ENCODE data around the gene MYOM1. TPM values are rescaled to one million over a fixed set of nuclear protein-coding genes. Genes with fewer than 3 reads are reported as not detected.
"Not testable (repeated sequence)": the region's sequence is repeated elsewhere in the genome, so short reads cannot be mapped to it uniquely, and the experiment has no call there.

MYOM1 gene
- total RNA-seq, 1 donor from 2014 or later = 19.9 TPM

GRCh38 chr18:3055816-3056215 is 164.0 kb downstream of the MYOM1 start:
- intact Hi-C loops (cut with DNase I) = no loop called here
- no peak for ATAC-seq
- no peak for DNase-seq (ENCODE audit: low spot score)

- intact Hi-C loops (cut with DNase I) = no loop called here
- ATAC-seq (no peak), DNase-seq (ENCODE audit: low spot score) (no peak)
Measured at GRCh38 chr18:3055186-3055728, 164.5 kb downstream of the MYOM1 start.

- no peak for DNase-seq (ENCODE audit: low spot score)
- no peak for ATAC-seq
- intact Hi-C loops (cut with DNase I) = no loop called here
Measured at GRCh38 chr18:3054780-3055179, 165.0 kb downstream of the MYOM1 start.

GRCh38 chr18:3054214-3054613 is 165.6 kb downstream of the MYOM1 start:
- DNase-seq (ENCODE audit: low spot score) = no peak
- ATAC-seq = no peak
- intact Hi-C loops (cut with DNase I) = no loop called here

- intact Hi-C loops (cut with DNase I) = no loop called here
- ATAC-seq (no peak), DNase-seq (ENCODE audit: low spot score) (no peak)
Measured at GRCh38 chr18:3053081-3053480, 166.7 kb downstream of the MYOM1 start.

- ATAC-seq = no peak
- intact Hi-C loops (cut with DNase I) = no loop called here
- DNase-seq (ENCODE audit: low spot score) = no peak
Measured at GRCh38 chr18:3052411-3052758, 167.4 kb downstream of the MYOM1 start.

- no peak for DNase-seq (ENCODE audit: low spot score)
- ATAC-seq = no peak
- intact Hi-C loops (cut with DNase I) = no loop called here
Measured at GRCh38 chr18:3051718-3052410, 167.9 kb downstream of the MYOM1 start.

GRCh38 chr18:3049897-3050454 is 169.8 kb downstream of the MYOM1 start:
- intact Hi-C loops (cut with DNase I); DNase-seq (ENCODE audit: low spot score); ATAC-seq: not testable (repeated sequence)

GRCh38 chr18:3048820-3049349 is 170.9 kb downstream of the MYOM1 start:
- ATAC-seq (no peak), DNase-seq (ENCODE audit: low spot score) (no peak)
- intact Hi-C loops (cut with DNase I) = no loop called here

GRCh38 chr18:3048121-3048520 is 171.6 kb downstream of the MYOM1 start:
- ATAC-seq = no peak
- intact Hi-C loops (cut with DNase I) = no loop called here
- no peak for DNase-seq (ENCODE audit: low spot score)

- ATAC-seq (no peak), DNase-seq (ENCODE audit: low spot score) (no peak)
- intact Hi-C loops (cut with DNase I) = no loop called here
Measured at GRCh38 chr18:3046216-3046808, 173.5 kb downstream of the MYOM1 start.

- DNase-seq (ENCODE audit: low spot score) = peak; percentile 65
- peak; percentile 34 for ATAC-seq
- intact Hi-C loops (cut with DNase I) = no loop called here
Measured at GRCh38 chr18:3044931-3045698, 174.7 kb downstream of the MYOM1 start.

GRCh38 chr18:3042379-3042778 is 177.4 kb downstream of the MYOM1 start:
- ATAC-seq (no peak), DNase-seq (ENCODE audit: low spot score) (no peak)
- intact Hi-C loops (cut with DNase I) = no loop called here

GRCh38 chr18:3041843-3042242 is 177.9 kb downstream of the MYOM1 start:
- DNase-seq (ENCODE audit: low spot score) (no peak), ATAC-seq (no peak)
- intact Hi-C loops (cut with DNase I) = no loop called here

- DNase-seq (ENCODE audit: low spot score) = no peak
Measured at GRCh38 chr18:3040881-3041280, 178.9 kb downstream of the MYOM1 start.

GRCh38 chr18:3040173-3040572 is 179.6 kb downstream of the MYOM1 start:
- intact Hi-C loops (cut with DNase I) = no loop called here
- DNase-seq (ENCODE audit: low spot score) (no peak), ATAC-seq (no peak)

More at GRCh38 chr18:3040881-3041280, 178.9 kb downstream of the MYOM1 start:
- ATAC-seq = no peak
- intact Hi-C loops (cut with DNase I) = no loop called here

- ATAC-seq (peak; percentile 65), DNase-seq (ENCODE audit: low spot score) (no peak)
- intact Hi-C loops (cut with DNase I) = no loop called here
Measured at GRCh38 chr18:3037423-3037915, 182.3 kb downstream of the MYOM1 start.

- intact Hi-C loops (cut with DNase I) = no loop called here
- DNase-seq (ENCODE audit: low spot score) (no peak), ATAC-seq (no peak)
Measured at GRCh38 chr18:3036108-3036507, 183.7 kb downstream of the MYOM1 start.

GRCh38 chr18:3035635-3036034 is 184.1 kb downstream of the MYOM1 start:
- DNase-seq (ENCODE audit: low spot score) (no peak), ATAC-seq (no peak)
- intact Hi-C loops (cut with DNase I) = no loop called here
